IPS DF 6.9 (cell line): ENCODE measurements around the gene SLIT3.

Experiments
- DNase-seq: peaks from one replicate; pipeline ENCODE4 v3.0.0-alpha.2; 2013; ENCODE audit warnings: low read depth, low spot score
- H3K27ac ChIP-seq: one replicate; pipeline ENCODE4 v1.5.1; 2013; ENCODE audit warnings: low read length, control low read depth
- H3K27me3 ChIP-seq: 2 replicates; pipeline ENCODE4 v1.6.1; 2013; ENCODE audit warnings: mild to moderate bottlenecking, low read length; ENCODE audit not compliant: control insufficient read depth, insufficient read depth
- H3K36me3 ChIP-seq: 2 replicates; pipeline ENCODE4 v1.6.1; 2013; ENCODE audit warnings: low read length; ENCODE audit not compliant: control insufficient read depth, insufficient read depth
- H3K4me1 ChIP-seq: 2 replicates; pipeline ENCODE4 v1.6.1; 2013; ENCODE audit warnings: low read length; ENCODE audit not compliant: control insufficient read depth, insufficient read depth
- H3K4me3 ChIP-seq: 2 replicates; pipeline ENCODE4 v1.5.1; 2013; ENCODE audit warnings: mild to moderate bottlenecking, low read length
- H3K9me3 ChIP-seq: 2 replicates; pipeline ENCODE4 v1.6.1; 2013; ENCODE audit warnings: low read length, inconsistent platforms; ENCODE audit not compliant: control insufficient read depth, insufficient read depth
- WGBS: extraction: QIAGEN DNeasy Blood & Tissue Kit; methylation state at CpG from one replicate; pipeline ENCODE4 v1.1.7; 2013; ENCODE audit warnings: mixed read lengths, missing lambda C conversion rate; ENCODE audit not compliant: insufficient read length, insufficient coverage; 5-methylcytosine and 5-hydroxymethylcytosine counted together

SLIT3 gene

DNA sequence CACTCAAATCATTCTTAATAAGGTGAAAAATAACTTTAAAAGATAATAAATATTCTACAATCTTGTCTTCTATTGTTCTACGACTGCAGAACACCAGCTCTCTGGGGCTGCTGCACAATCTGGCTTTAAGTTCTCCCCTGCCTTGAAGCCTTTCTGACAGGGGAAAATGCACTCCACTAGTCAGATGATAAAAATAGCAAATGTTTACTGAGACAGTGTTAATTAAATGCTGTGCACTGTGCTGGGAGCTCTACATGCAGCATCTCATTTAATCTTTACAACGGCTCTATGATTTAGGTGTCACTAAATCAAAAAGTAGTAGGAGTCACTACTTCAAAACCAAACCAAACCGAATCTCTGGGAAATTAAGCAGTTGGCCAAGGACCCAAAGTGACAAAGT lies 132.7 kb downstream of the SLIT3 start:
- DNase-seq, result no peak
- no CpG with 5 or more reads among the region's 3 CpGs for WGBS
- peaks cover 3% of the 10 kb centered on the region; the same call in 1 of the 2 replicates for H3K4me1 ChIP-seq
- no peaks in the 10 kb centered on the region for H3K36me3 ChIP-seq
- H3K4me3 ChIP-seq, result no peak overlapping the region
- H3K27me3 ChIP-seq, result no peaks in the 10 kb centered on the region
- H3K9me3 ChIP-seq, result no peaks in the 10 kb centered on the region
- H3K27ac ChIP-seq, result no peak overlapping the region

DNA sequence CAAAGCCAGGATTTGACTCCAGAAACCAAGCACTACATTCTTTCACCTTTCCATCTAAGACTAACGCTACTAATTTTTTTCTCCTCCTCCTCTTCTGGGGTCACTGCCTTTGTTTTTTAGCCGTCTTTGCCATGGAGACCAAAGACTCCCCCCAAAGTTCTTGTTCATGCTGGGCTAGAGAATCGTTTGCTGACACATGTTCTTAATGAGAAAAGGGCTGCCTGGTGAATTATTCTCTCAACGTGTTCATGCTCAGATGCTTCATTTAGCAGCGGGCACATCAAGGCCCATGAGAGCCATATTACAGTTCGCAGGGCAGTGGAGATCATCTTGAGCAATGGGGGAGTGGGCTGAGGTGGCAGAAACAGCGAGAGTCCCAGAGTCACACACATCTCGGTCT lies 134.9 kb downstream of the SLIT3 start:
- no peak for DNase-seq
- Histone ChIP-seq H3K4me3 (no peak overlapping the region), H3K9me3 (no peaks in the 10 kb centered on the region), H3K36me3 (no peaks in the 10 kb centered on the region), H3K4me1 (no peaks in the 10 kb centered on the region; the same call in 1 of the 2 replicates), H3K27me3 (no peaks in the 10 kb centered on the region), H3K27ac (no peak overlapping the region)
- WGBS, result no CpG with 5 or more reads among the region's 8 CpGs

DNA sequence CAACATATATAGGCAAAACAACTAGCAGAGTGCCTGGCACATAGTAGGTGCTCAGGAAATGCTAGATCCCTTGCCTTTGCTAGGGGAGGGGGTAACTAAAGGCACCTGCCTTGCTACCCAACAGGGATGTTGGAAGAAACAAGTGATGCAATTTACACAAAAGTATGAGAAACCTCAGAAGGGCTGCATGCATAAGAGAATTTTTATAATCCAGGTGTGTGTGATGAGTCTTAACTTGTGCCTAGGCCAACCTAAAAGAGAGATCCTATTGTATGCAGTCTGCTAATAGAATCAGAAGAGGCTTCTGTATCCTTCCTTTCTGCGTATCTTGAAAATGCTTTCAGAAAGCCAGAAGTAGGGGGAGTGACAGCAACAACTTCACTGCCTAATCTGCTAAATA lies 135.9 kb downstream of the SLIT3 start:
- Histone ChIP-seq H3K4me1 (no peaks in the 10 kb centered on the region; the same call in 1 of the 2 replicates), H3K27me3 (no peaks in the 10 kb centered on the region), H3K36me3 (no peaks in the 10 kb centered on the region), H3K9me3 (no peaks in the 10 kb centered on the region), H3K27ac (no peak overlapping the region), H3K4me3 (no peak overlapping the region)
- DNase-seq, result no peak
- no CpG with 5 or more reads among the region's 1 CpG for WGBS

DNA sequence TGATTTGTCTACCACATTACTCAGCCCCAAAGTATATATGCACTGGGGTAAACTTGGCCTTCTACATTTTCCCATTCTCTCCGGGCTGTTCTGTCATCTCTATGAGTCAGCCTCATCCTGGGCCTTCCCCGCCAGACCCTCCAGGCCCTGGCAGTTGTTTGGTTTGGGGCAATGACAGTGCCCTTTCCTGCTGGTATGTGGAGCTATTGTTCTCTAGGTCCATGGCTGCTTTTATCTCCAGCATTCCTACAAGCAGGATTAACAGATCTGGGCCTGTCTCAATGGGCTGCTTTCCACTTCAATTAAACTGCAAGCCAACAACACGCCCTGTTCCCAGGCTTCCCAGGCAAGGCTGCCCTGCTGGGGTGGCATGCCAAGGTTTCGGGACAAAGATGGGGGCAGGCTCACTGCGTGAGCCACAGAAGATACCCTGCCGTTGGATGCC lies 136.4 kb downstream of the SLIT3 start:
- WGBS, result no CpG with 5 or more reads among the region's 6 CpGs
- no peaks in the 10 kb centered on the region; the same call in 1 of the 2 replicates for H3K4me1 ChIP-seq
- no peak overlapping the region for H3K27ac ChIP-seq
- H3K4me3 ChIP-seq, result no peak overlapping the region
- no peaks in the 10 kb centered on the region for H3K27me3 ChIP-seq
- no peak for DNase-seq
- no peaks in the 10 kb centered on the region for H3K36me3 ChIP-seq
- no peaks in the 10 kb centered on the region for H3K9me3 ChIP-seq

DNA sequence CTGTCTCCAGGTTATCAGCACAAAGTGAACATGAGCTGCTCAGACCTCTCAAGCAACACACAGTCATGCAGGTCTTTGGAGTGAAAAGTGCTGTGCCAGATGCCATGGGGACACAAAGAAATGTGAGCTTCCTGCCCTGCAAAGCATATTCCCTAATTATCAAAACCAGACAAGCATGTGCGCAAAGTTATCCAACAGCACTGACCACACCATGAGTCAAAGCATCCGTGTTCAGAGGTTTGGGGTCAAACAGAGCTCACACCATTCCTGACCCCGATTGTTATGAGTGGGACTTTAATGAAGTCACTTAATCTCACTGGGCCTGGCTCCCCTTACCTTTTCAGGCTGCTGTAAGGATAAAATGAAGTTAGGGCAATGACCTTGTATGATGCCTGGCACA lies 138.5 kb downstream of the SLIT3 start:
- Histone ChIP-seq H3K27ac (no peak overlapping the region), H3K27me3 (no peaks in the 10 kb centered on the region), H3K4me3 (no peak overlapping the region), H3K36me3 (no peaks in the 10 kb centered on the region), H3K4me1 (no peaks in the 10 kb centered on the region; the same call in 1 of the 2 replicates), H3K9me3 (no peaks in the 10 kb centered on the region)
- WGBS, result no CpG with 5 or more reads among the region's 3 CpGs
- DNase-seq, result no peak

DNA sequence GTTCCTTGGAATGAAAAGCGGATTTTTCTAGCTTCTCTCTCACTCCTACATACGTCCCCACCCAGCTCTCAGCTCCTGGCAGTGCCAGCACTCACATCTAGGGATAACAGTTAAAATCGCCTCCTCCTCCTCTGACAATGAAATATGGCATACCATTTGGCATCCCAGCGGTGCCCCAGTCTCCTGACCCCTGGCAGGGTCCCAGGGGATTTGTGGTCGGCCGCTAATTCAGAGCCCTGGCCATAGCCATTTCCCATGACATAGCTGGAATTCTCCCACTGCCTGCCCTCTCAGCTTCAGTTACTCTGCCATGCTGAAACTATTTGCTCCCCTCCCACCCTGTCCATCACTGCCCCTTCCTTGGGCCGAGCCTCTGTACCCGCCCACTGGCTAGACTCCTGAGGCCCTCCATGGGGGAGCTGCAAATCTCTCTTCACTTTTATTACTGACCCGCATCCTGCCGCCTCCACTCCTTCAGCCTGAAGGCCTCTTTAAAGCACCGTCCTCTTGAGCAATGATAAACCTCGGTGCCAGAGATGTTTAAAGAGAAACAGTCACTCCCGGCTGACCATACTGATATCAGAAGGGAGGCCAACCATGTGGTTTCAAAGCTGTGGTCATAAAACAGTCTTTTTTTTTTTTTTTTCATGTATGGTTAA lies 139.8 kb downstream of the SLIT3 start:
- Histone ChIP-seq H3K27me3 (no peaks in the 10 kb centered on the region), H3K9me3 (no peaks in the 10 kb centered on the region), H3K36me3 (no peaks in the 10 kb centered on the region), H3K4me1 (no peaks in the 10 kb centered on the region; the same call in 1 of the 2 replicates), H3K4me3 (no peak overlapping the region), H3K27ac (no peak overlapping the region)
- WGBS, result no CpG with 5 or more reads among the region's 13 CpGs
- no peak for DNase-seq

DNA sequence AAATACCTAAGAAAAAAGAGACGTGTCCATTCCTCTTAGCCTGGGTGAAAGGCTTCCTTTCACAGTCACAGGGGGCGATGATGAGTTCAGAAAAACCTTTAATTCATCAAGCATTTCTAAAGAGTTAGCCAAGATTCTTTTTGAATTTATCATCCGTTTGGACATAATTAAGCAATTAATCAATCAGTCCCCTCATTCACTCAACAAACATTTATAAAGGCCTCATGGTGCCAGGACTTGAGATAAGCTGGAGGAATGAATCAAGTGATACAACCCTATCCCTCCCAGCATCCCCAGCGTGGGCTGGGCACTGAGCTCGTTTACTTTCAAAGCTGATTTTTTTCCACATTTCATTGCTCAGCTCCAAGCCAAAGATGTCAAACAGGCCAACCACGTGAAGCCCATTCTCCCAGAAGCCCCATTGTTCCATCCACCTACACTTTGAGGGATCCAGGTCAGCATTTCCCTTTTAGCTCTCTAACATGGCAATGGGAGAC lies 140.5 kb downstream of the SLIT3 start:
- Histone ChIP-seq H3K27ac (no peak overlapping the region), H3K36me3 (no peaks in the 10 kb centered on the region), H3K4me3 (no peak overlapping the region), H3K4me1 (no peaks in the 10 kb centered on the region; the same call in 1 of the 2 replicates), H3K9me3 (no peaks in the 10 kb centered on the region), H3K27me3 (no peaks in the 10 kb centered on the region)
- no CpG with 5 or more reads among the region's 6 CpGs for WGBS
- DNase-seq, result no peak

DNA sequence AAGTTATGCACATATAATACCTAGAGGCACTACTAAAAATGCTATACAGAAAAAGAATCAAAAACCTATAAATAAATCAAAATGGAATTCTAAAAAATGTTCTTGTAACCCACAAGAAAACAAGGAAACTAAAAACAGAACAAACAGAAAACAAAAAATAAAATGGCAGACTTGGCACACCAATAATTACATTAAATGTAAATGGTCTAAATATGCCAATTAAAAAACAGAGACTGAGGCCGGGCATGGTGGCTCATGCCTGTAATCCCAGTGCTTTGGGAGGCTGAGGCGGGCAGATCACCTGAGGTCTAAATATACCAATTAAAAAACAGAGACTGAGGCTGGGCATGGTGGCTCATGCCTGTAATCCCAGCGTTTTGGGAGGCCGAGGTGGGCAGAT lies 142.2 kb downstream of the SLIT3 start:
- H3K4me3 ChIP-seq, result no peak overlapping the region
- no CpG with 5 or more reads among the region's 4 CpGs for WGBS
- no peaks in the 10 kb centered on the region for H3K9me3 ChIP-seq
- H3K27me3 ChIP-seq, result no peaks in the 10 kb centered on the region
- DNase-seq, result no peak
- no peaks in the 10 kb centered on the region for H3K36me3 ChIP-seq
- H3K4me1 ChIP-seq, result peaks cover 2% of the 10 kb centered on the region; the same call in 1 of the 2 replicates
- no peak overlapping the region for H3K27ac ChIP-seq

DNA sequence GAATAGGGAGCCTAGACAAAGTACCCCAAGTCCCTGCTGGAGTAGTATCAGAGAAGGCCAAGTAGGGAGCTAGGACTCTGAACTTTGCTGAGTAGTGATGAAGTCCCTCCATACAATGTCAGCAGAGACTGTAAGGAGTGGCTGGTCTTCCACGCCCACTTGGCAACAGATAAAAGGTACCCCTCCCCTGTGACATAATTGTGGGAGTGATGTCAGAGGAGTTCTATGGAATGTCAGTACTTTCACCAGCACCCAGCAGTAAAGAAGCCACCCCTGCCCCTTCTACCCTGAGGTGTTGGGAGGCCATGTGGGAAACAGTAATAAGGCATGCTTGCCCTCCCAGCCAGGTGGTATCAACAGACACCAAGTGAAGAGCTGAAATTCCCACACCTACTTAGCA lies 143.9 kb downstream of the SLIT3 start:
- no CpG with 5 or more reads among the region's 1 CpG for WGBS
- no peak for DNase-seq

DNA sequence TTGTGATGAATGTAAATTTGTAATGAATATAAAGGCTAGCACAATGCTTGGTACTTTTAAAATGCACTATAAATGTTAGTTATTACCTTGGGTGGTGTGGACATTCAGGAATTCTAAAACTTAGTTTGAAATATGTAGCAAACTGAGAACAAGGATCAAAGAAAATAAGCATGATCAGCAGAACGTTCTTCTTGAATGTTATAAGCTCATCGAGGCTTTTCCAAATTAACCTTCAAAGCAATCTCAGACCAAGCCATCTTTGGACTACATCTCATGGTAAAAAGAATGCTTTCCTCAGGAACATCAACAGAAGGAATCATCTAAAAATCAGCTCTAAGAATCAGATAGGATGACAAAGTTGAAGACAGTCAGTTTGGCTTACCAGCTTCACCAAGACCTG lies 146.3 kb downstream of the SLIT3 start:
- peaks cover 2% of the 10 kb centered on the region; the same call in 1 of the 2 replicates for H3K4me1 ChIP-seq
- WGBS, result no CpG with 5 or more reads among the region's 2 CpGs

More for the DNA sequence above, 143.9 kb downstream of the SLIT3 start:
- H3K9me3 ChIP-seq, result no peaks in the 10 kb centered on the region
- no peak overlapping the region for H3K4me3 ChIP-seq
- no peaks in the 10 kb centered on the region for H3K36me3 ChIP-seq
- no peaks in the 10 kb centered on the region for H3K27me3 ChIP-seq
- H3K4me1 ChIP-seq, result peaks cover 2% of the 10 kb centered on the region; the same call in 1 of the 2 replicates
- H3K27ac ChIP-seq, result no peak overlapping the region

DNA sequence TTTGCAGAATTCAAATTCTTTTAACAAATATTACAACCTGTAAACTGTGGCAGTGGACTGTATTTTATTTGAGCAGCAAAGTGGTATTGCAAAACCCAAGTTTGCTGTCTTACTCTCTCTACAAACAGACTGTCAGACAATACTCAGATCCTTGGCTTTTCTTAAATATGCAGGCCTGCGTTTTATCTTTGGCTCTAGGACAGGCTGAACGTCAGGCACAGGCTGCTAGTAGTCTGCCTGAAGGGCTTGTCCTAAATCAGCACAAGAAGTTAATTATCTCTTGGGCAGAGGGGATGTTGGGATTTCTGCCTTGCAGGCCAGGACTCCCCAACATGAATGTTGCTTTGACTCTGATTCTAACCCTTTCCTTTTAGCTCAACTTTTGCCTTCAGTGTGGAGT lies 147.5 kb downstream of the SLIT3 start:
- no peaks in the 10 kb centered on the region for H3K36me3 ChIP-seq
- H3K4me3 ChIP-seq, result no peak overlapping the region
- no peak overlapping the region for H3K27ac ChIP-seq
- DNase-seq, result no peak
- H3K4me1 ChIP-seq, result peaks cover 2% of the 10 kb centered on the region; the same call in 1 of the 2 replicates
- no peaks in the 10 kb centered on the region for H3K27me3 ChIP-seq
- no peaks in the 10 kb centered on the region for H3K9me3 ChIP-seq
- no CpG with 5 or more reads among the region's 2 CpGs for WGBS

More for the DNA sequence above, 146.3 kb downstream of the SLIT3 start:
- Histone ChIP-seq H3K27ac (no peak overlapping the region), H3K27me3 (no peaks in the 10 kb centered on the region), H3K4me3 (no peak overlapping the region), H3K9me3 (no peaks in the 10 kb centered on the region), H3K36me3 (no peaks in the 10 kb centered on the region)
- no peak for DNase-seq
